IMR-90 (cell line): ENCODE measurements around the gene BBS7. TPM values are rescaled to one million over a fixed set of nuclear protein-coding genes. Genes with fewer than 3 reads are reported as not detected.

ENCODE experiments used
- ATAC-seq: fragments of 200-7000 bp; cut with Tn5 transposase; 2 replicates; pipeline ENCODE4 v1.9.1; 2020; ENCODE audit warnings: low read depth, mild to moderate bottlenecking, moderate library complexity
- BruUV-seq: library from RNA; stranded (reverse); fragments of 400-500 nt; replicated peaks from 2 replicates; lab custom pipeline; 2021; lab: Mats Ljungman, UMichigan
- CTCF ChIA-PET: fragments of 300-600 bp; formaldehyde crosslinking; extraction: SDS; loops from one replicate; lab custom pipeline; 2021; ENCODE audit warnings: antibody characterized with exemption; lab: Yijun Ruan, JAX
- POLR2A ChIA-PET: fragments of 300-600 bp; sonication (Branson Sonifier 250); formaldehyde crosslinking; loops from one replicate; lab custom pipeline; 2022; ENCODE audit warnings: antibody characterized with exemption; ENCODE audit not compliant: unreplicated experiment; lab: Charles Lee
- DNase-seq: peaks from one replicate; pipeline ENCODE4 v3.0.0; 2013
- H2AFZ ChIP-seq: replicated peaks from 2 replicates; pipeline ENCODE3; 2013; ENCODE audit warnings: low read length, mild to moderate bottlenecking; ENCODE audit not compliant: poor library complexity
- H2AK5ac ChIP-seq: 2 replicates; pipeline ENCODE4 v1.6.1; 2013; ENCODE audit warnings: low read depth, low read length, inconsistent platforms
- H2AK9ac ChIP-seq: replicated peaks from 2 replicates; pipeline ENCODE3; 2013; ENCODE audit warnings: mild to moderate bottlenecking, low read depth, low read length, moderate library complexity; ENCODE audit not compliant: poor library complexity
- H2BK120ac ChIP-seq: 2 replicates; pipeline ENCODE4 v1.6.1; 2013; ENCODE audit warnings: low read depth, low read length, inconsistent platforms
- H2BK15ac ChIP-seq: 3 replicates; pipeline ENCODE4 v1.6.1; 2013; ENCODE audit warnings: low read depth, low read length, inconsistent platforms
- H2BK20ac ChIP-seq: 2 replicates; pipeline ENCODE4 v1.6.1; 2013; ENCODE audit warnings: low read depth, mild to moderate bottlenecking, inconsistent platforms, low read length, moderate library complexity
- H2BK5ac ChIP-seq: 2 replicates; pipeline ENCODE4 v1.6.1; 2013; ENCODE audit warnings: mild to moderate bottlenecking, low read depth, low read length, inconsistent platforms; ENCODE audit not compliant: poor library complexity, severe bottlenecking
- H3K14ac ChIP-seq: replicated peaks from 2 replicates; pipeline ENCODE4 v1.6.1; 2013; ENCODE audit warnings: low read depth, low read length, inconsistent platforms
- H3K18ac ChIP-seq: 2 replicates; pipeline ENCODE4 v1.6.1; 2013; ENCODE audit warnings: low read depth, low read length, control low read depth
- H3K23ac ChIP-seq: 2 replicates; pipeline ENCODE4 v1.6.1; 2013; ENCODE audit warnings: low read depth, low read length, inconsistent platforms
- H3K27ac ChIP-seq: 2 replicates; pipeline ENCODE4 v1.5.1; 2013; ENCODE audit warnings: mild to moderate bottlenecking, control low read depth, low read length; ENCODE audit not compliant: insufficient read depth
- H3K27me3 ChIP-seq: 2 replicates; pipeline ENCODE4 v1.6.1; 2013; ENCODE audit warnings: low read length; ENCODE audit not compliant: control insufficient read depth, insufficient read depth
- H3K36me3 ChIP-seq: 2 replicates; pipeline ENCODE4 v1.6.1; 2013; ENCODE audit warnings: low read length, mixed read lengths; ENCODE audit not compliant: control insufficient read depth, insufficient read depth
- H3K4ac ChIP-seq: 2 replicates; pipeline ENCODE4 v1.6.1; 2013; ENCODE audit warnings: low read depth, low read length, inconsistent platforms
- H3K4me1 ChIP-seq: 2 replicates; pipeline ENCODE4 v1.6.1; 2013; ENCODE audit warnings: low read length, mixed read lengths; ENCODE audit not compliant: control insufficient read depth, insufficient read depth
- H3K4me2 ChIP-seq: 2 replicates; pipeline ENCODE4 v1.6.1; 2013; ENCODE audit warnings: low read depth, mild to moderate bottlenecking, control low read depth, low read length, moderate library complexity
- H3K4me3 ChIP-seq: 2 replicates; pipeline ENCODE4 v1.5.1; 2013; ENCODE audit warnings: low read depth, mild to moderate bottlenecking, control low read depth, low read length, moderate library complexity; ENCODE audit not compliant: insufficient read depth
- H3K56ac ChIP-seq: 2 replicates; pipeline ENCODE4 v1.6.1; 2013; ENCODE audit warnings: low read length, inconsistent platforms; ENCODE audit not compliant: insufficient read depth; ENCODE audit errors: extremely low read depth
- H3K79me1 ChIP-seq, 2 experiments: 2 replicates each; pipeline ENCODE4 v1.6.1; 2013; ENCODE audit warnings: low read length in 2 of 2, inconsistent platforms in 1 of 2, low read depth in 1 of 2
- H3K9ac ChIP-seq: 2 replicates; pipeline ENCODE4 v1.6.1; 2013; ENCODE audit warnings: low read depth, low read length, control low read depth
- H3K9me1 ChIP-seq: 2 replicates; pipeline ENCODE4 v1.6.1; 2013; ENCODE audit warnings: low read length, inconsistent platforms; ENCODE audit not compliant: insufficient read depth
- H3K9me3 ChIP-seq: 2 replicates; pipeline ENCODE4 v1.6.1; 2013; ENCODE audit warnings: low read length; ENCODE audit not compliant: control insufficient read depth, insufficient read depth
- H4K20me1 ChIP-seq: 2 replicates; pipeline ENCODE4 v1.6.1; 2013; ENCODE audit warnings: low read length, inconsistent platforms; ENCODE audit not compliant: insufficient read depth
- H4K5ac ChIP-seq: 2 replicates; pipeline ENCODE4 v1.6.1; 2013; ENCODE audit warnings: mild to moderate bottlenecking, low read depth, low read length, control low read depth
- H4K8ac ChIP-seq, 2 experiments: 2 replicates each; pipeline ENCODE4 v1.6.1; 2013; ENCODE audit warnings: low read depth in 2 of 2, low read length in 2 of 2, control low read depth in 1 of 2, inconsistent platforms in 1 of 2
- H4K91ac ChIP-seq: 2 replicates; pipeline ENCODE4 v1.6.1; 2013; ENCODE audit warnings: low read depth, low read length, inconsistent platforms; ENCODE audit not compliant: insufficient read depth
- BHLHE40 ChIP-seq: fragments of 150-350 bp; IDR thresholded peaks from 2 replicates; pipeline ENCODE4 v1.6.1; 2016; ENCODE audit warnings: mild to moderate bottlenecking, low read depth, low read length
- CEBPB ChIP-seq: IDR thresholded peaks from 2 replicates; pipeline ENCODE4 v1.6.1; 2012; ENCODE audit warnings: low read depth, low read length, improper control_type of control experiment
- CHD1 ChIP-seq: IDR thresholded peaks from 2 replicates; pipeline ENCODE4 v1.6.1; 2012; ENCODE audit warnings: low read depth, low read length, improper control_type of control experiment
- ELK1 ChIP-seq: fragments of 150-350 bp; IDR thresholded peaks from 2 replicates; pipeline ENCODE4 v1.6.1; 2016; ENCODE audit warnings: low read depth, mild to moderate bottlenecking, low read length, moderate library complexity, borderline replicate concordance
- FOS ChIP-seq: fragments of 150-350 bp; IDR thresholded peaks from 2 replicates; pipeline ENCODE4 v1.6.1; 2016; ENCODE audit warnings: low read depth, low read length
- MAFK ChIP-seq: IDR thresholded peaks from 2 replicates; pipeline ENCODE4 v1.6.1; 2012; ENCODE audit warnings: low read depth, low read length, improper control_type of control experiment
- MAZ ChIP-seq: IDR thresholded peaks from 2 replicates; pipeline ENCODE4 v1.6.1; 2012; ENCODE audit warnings: low read depth, mild to moderate bottlenecking, low read length, improper control_type of control experiment, moderate library complexity, borderline replicate concordance
- MXI1 ChIP-seq: IDR thresholded peaks from 2 replicates; pipeline ENCODE4 v1.6.1; 2012; ENCODE audit warnings: low read depth, mild to moderate bottlenecking, low read length, moderate library complexity, borderline replicate concordance
- RCOR1 ChIP-seq: IDR thresholded peaks from 2 replicates; pipeline ENCODE4 v1.6.1; 2012; ENCODE audit warnings: mild to moderate bottlenecking, low read length, improper control_type of control experiment; ENCODE audit not compliant: insufficient replicate concordance
- RFX5 ChIP-seq: IDR thresholded peaks from 2 replicates; pipeline ENCODE4 v1.8.0; 2012; ENCODE audit warnings: low read depth, mild to moderate bottlenecking, low read length, moderate library complexity
- WGBS, 2 experiments: methylation state at CpG; one replicate each; pipeline versions ENCODE4 v1.1.5 to v1.1.7; 2013; ENCODE audit warnings: missing lambda C conversion rate in 2 of 2; ENCODE audit not compliant: insufficient read length in 1 of 2; ENCODE audit errors: extremely low coverage in 2 of 2; 5-methylcytosine and 5-hydroxymethylcytosine counted together
- dilution Hi-C: fragments of 300-500 bp; cut with HindIII; formaldehyde crosslinking; loops from one replicate; pipeline ENCODE4 v1.14.3; 2018; ENCODE audit warnings: low sequenced_read_pairs; ENCODE audit not compliant: unreplicated experiment
- in situ Hi-C: fragments of 300-500 bp; cut with MboI; formaldehyde crosslinking; loops from 3 replicates; pipeline ENCODE4 v1.14.3; 2019; ENCODE audit warnings: low sequenced_read_pairs, inconsistent platforms, mixed read lengths
- intact Hi-C: fragments of 100-400 bp; cut with micrococcal nuclease; formaldehyde crosslinking; loops from 2 replicates; pipeline ENCODE4 v1.10.0; 2022
- polyA plus RNA-seq, 3 experiments: library from polyadenylated mRNA; depleted of rRNA; stranded (reverse); fragments of >200 nt; gene quantifications; 2 replicates each; pipeline ENCODE4 v1.2.3, GENCODE V29; 2012; ENCODE audit warnings: low replicate concordance in 1 of 3
- total RNA-seq: library from RNA; depleted of rRNA; stranded (reverse); fragments of >200 nt; gene quantifications from 2 replicates; pipeline ENCODE4 v1.2.3, GENCODE V29; 2012
- TF ChIP-seq, protein P1 (sequence below): fragments of 150-350 bp; IDR thresholded peaks from 2 replicates; pipeline ENCODE4 v1.6.1; 2017; ENCODE audit warnings: mild to moderate bottlenecking, antibody characterized with exemption, low read length, low read depth
- TF ChIP-seq, protein P2 (sequence below): conservative IDR thresholded peaks from 2 replicates; pipeline ENCODE4 v1.5.1; 2012; ENCODE audit warnings: mild to moderate bottlenecking, low read depth, low read length, improper control_type of control experiment

Gene BBS7
- total and polyA plus RNA-seq, 2 of the 4 experiments (the other 2 are of a cell fraction) = 23.0 to 32.3 TPM

DNA sequence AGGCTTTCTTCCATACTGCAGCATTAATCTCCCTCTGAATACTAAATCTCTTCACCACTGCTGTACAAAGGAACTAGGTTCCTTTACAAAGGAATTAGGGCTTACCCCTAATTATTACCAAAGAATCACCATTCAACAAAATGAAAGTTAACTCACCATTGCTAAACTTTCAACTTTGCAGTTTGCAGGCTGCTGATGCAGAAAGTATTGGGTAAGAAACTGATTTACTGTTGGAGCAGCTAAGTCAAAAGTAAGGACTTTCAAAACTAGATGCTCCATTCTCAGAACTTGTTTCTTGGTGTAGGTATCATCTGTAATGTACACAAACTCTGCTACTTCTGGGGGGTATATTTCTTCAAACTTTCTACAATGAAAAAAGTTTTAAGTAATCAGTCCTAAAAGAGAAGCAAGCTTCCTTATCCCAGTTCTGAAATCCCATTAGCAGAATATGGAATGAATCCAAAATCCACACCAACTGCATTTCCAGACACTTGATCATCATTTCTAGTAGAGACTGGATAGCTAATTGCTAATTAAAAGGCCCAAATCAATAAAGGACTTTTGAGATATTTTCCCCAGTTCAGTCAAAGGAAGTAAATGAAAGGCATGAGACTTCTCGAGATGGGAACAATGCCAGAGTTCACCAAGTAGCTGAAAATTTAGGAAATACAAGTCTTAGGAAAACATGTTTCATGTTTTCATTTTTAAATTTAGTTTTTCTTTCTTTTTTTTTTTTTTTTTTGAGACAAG, 50.9 kb downstream of the BBS7 start (continued):
- TF ChIP-seq RFX5 = no peak

DNA sequence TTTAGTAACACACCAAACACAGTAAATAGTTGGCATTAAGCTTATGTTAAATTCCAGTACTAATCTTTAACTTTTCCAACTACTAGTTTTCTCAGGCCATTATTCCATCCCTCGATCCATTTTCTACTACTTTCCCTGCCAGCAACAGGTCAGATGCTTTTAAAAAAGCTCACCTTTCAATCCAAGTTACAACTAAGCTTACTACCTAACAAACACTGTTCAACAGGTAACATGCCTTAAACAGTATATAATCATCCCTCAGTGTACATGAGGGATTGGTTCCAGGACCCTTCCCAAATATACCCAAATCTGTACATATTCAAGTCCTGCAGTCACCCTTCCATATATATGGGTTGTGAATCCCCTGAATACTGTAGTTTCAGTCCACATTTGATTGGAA, 52.1 kb downstream of the BBS7 start:
- H2AK5ac ChIP-seq = no peak overlapping the region
- no peak overlapping the region for H2AFZ ChIP-seq
- H3K79me1 ChIP-seq = peaks cover 16 to 32% of the 10 kb centered on the region in 2 experiments; a peak in 3 of 4 replicates
- in situ Hi-C loops = no loop called here
- H3K56ac ChIP-seq = no peak overlapping the region
- no peak overlapping the region for H4K8ac ChIP-seq
- H2BK120ac ChIP-seq = no peak overlapping the region
- no peak overlapping the region for H3K14ac ChIP-seq
- dilution Hi-C loops = loop anchor here (10.0 kb wide), 1 partner anchor 153 kb away; no protein-coding TSS in a partner anchor
- no peak overlapping the region for H3K4me3 ChIP-seq
- BruUV-seq = no TSS peak
- 100% methylated on average over 1 of the region's 1 CpG; no CpG with 5 or more reads in 1 of the 2 experiments for WGBS, 2 experiments
- no peaks in the 10 kb centered on the region for H3K9me3 ChIP-seq
- no peak overlapping the region for H3K4me2 ChIP-seq
- no peak overlapping the region for H3K27ac ChIP-seq
- H3K27me3 ChIP-seq = no peaks in the 10 kb centered on the region
- POLR2A ChIA-PET = no interaction called here
- no peak overlapping the region for H3K18ac ChIP-seq
- no peaks in the 10 kb centered on the region for H3K9me1 ChIP-seq
- no peak overlapping the region; the same call in 1 of the 2 replicates for H3K9ac ChIP-seq
- H2BK20ac ChIP-seq = no peak overlapping the region
- no peak overlapping the region for H2AK9ac ChIP-seq
- 0 out of 2 replicates have a peak overlapping the region, but pooled peaks have one; percentile 14 for H3K23ac ChIP-seq
- H4K5ac ChIP-seq = no peak overlapping the region; the same call in 1 of the 2 replicates
- no peak overlapping the region for H3K4ac ChIP-seq
- no peak for ATAC-seq
- H2BK15ac ChIP-seq = no peak overlapping the region
- peak overlapping the region; percentile 28 for H2BK5ac ChIP-seq
- intact Hi-C loops = loop anchor here (5.0 kb wide), 1 partner anchor 51 kb away; the partner anchor contains the start of gene SMIM43
- H4K91ac ChIP-seq = no peak overlapping the region
- no peaks in the 10 kb centered on the region for H4K20me1 ChIP-seq
- DNase-seq = no peak
- CTCF ChIA-PET = no interaction called here
- H3K4me1 ChIP-seq = peaks cover 4% of the 10 kb centered on the region
- peaks cover 6% of the 10 kb centered on the region for H3K36me3 ChIP-seq
- TF ChIP-seq, protein P1, sequence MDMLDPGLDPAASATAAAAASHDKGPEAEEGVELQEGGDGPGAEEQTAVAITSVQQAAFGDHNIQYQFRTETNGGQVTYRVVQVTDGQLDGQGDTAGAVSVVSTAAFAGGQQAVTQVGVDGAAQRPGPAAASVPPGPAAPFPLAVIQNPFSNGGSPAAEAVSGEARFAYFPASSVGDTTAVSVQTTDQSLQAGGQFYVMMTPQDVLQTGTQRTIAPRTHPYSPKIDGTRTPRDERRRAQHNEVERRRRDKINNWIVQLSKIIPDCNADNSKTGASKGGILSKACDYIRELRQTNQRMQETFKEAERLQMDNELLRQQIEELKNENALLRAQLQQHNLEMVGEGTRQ = no peak
- TF ChIP-seq MAZ = no peak
- TF ChIP-seq CEBPB = no peak
- no peak for TF ChIP-seq BHLHE40
- no peak for TF ChIP-seq FOS
- TF ChIP-seq ELK1 = no peak
- no peak for TF ChIP-seq RCOR1
- TF ChIP-seq CHD1 = no peak
- TF ChIP-seq, protein P2, sequence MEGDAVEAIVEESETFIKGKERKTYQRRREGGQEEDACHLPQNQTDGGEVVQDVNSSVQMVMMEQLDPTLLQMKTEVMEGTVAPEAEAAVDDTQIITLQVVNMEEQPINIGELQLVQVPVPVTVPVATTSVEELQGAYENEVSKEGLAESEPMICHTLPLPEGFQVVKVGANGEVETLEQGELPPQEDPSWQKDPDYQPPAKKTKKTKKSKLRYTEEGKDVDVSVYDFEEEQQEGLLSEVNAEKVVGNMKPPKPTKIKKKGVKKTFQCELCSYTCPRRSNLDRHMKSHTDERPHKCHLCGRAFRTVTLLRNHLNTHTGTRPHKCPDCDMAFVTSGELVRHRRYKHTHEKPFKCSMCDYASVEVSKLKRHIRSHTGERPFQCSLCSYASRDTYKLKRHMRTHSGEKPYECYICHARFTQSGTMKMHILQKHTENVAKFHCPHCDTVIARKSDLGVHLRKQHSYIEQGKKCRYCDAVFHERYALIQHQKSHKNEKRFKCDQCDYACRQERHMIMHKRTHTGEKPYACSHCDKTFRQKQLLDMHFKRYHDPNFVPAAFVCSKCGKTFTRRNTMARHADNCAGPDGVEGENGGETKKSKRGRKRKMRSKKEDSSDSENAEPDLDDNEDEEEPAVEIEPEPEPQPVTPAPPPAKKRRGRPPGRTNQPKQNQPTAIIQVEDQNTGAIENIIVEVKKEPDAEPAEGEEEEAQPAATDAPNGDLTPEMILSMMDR = no peak
- no peak for TF ChIP-seq MAFK
- no peak for TF ChIP-seq MXI1
